GM18499 (cell line): Measurements from ENCODE around the gene ELL.

ENCODE experiments used
- ATAC-seq: cut with Tn5 transposase; IDR thresholded peaks from one replicate; pipeline ENCODE4 v1.9.1; 2021; ENCODE audit warnings: moderate number of reproducible peaks; ENCODE audit not compliant: insufficient read depth, unreplicated experiment

ELL gene

GRCh38 chr19:18450931-18451836 is 70.7 kb downstream of the ELL start:
- no peak for ATAC-seq

- no peak for ATAC-seq
Measured at GRCh38 chr19:18450021-18450930, 71.6 kb downstream of the ELL start.

GRCh38 chr19:18449552-18449951 is 72.3 kb downstream of the ELL start:
- no peak for ATAC-seq

- no peak for ATAC-seq
Measured at GRCh38 chr19:18446811-18447359, 75.0 kb downstream of the ELL start.

GRCh38 chr19:18446145-18446810 is 75.6 kb downstream of the ELL start:
- ATAC-seq: no peak

- ATAC-seq: no peak
Measured at GRCh38 chr19:18445262-18445948, 76.5 kb downstream of the ELL start.

- no peak for ATAC-seq
Measured at GRCh38 chr19:18444513-18444912, 77.4 kb downstream of the ELL start.

- ATAC-seq: no peak
Measured at GRCh38 chr19:18443831-18444230, 78.0 kb downstream of the ELL start.

- ATAC-seq: no peak
Measured at GRCh38 chr19:18443406-18443805, 78.5 kb downstream of the ELL start.

- no peak for ATAC-seq
Measured at GRCh38 chr19:18442941-18443340, 78.9 kb downstream of the ELL start.

- ATAC-seq: no peak
Measured at GRCh38 chr19:18441804-18442788, 79.8 kb downstream of the ELL start.

- no peak for ATAC-seq
Measured at GRCh38 chr19:18440936-18441803, 80.7 kb downstream of the ELL start.

- no peak for ATAC-seq
Measured at GRCh38 chr19:18440415-18440877, 81.4 kb downstream of the ELL start.

- no peak for ATAC-seq
Measured at GRCh38 chr19:18439910-18440237, 82.0 kb downstream of the ELL start.

- no peak for ATAC-seq
Measured at GRCh38 chr19:18439025-18439909, 82.6 kb downstream of the ELL start.

- ATAC-seq: no peak
Measured at GRCh38 chr19:18438331-18439024, 83.4 kb downstream of the ELL start.
